HEK293 (cell line): Measurements from ENCODE around the gene CMC1.

Source experiments
- CTCF ChIA-PET: fragments of 350-600 bp; formaldehyde crosslinking; extraction: SDS; loops from one replicate; lab custom pipeline; 2021; ENCODE audit warnings: antibody characterized with exemption; lab: Yijun Ruan, JAX
- POLR2A ChIA-PET: fragments of 300-600 bp; formaldehyde crosslinking; extraction: SDS; loops from one replicate; lab custom pipeline; 2020; ENCODE audit warnings: antibody characterized with exemption, inconsistent platforms; lab: Yijun Ruan, JAX
- H3K27ac ChIP-seq: fragments of 200-500 bp; sonication (Bioruptor generic); 2 replicates; pipeline ENCODE4 v1.5.1; 2014; ENCODE audit warnings: low read depth, low read length, control low read depth, inconsistent platforms; ENCODE audit errors: extremely low read depth
- H3K36me3 ChIP-seq, 2 experiments: fragments of 200-500 bp in 1 of 2; sonication (Bioruptor generic) in 1 of 2; 1 replicate in 1 of 2; 2 replicates in 1 of 2; pipeline ENCODE4 v1.5.1; 2014 to 2017; ENCODE audit warnings: inconsistent platforms in 2 of 2, low read length in 2 of 2; ENCODE audit not compliant: control insufficient read depth in 2 of 2, insufficient read depth in 1 of 2
- H3K4me1 ChIP-seq: fragments of 200-500 bp; sonication (Bioruptor generic); 2 replicates; pipeline ENCODE4 v1.5.1; 2014; ENCODE audit warnings: mild to moderate bottlenecking, low read length, inconsistent platforms; ENCODE audit not compliant: control insufficient read depth, insufficient read depth
- H3K4me3 ChIP-seq: 2 replicates; pipeline ENCODE4 v1.5.1; 2011; ENCODE audit warnings: low read depth, mild to moderate bottlenecking, control low read depth, low read length, moderate library complexity
- H3K9me3 ChIP-seq: fragments of 200-500 bp; sonication (Bioruptor generic); 2 replicates; pipeline ENCODE4 v1.5.1; 2014; ENCODE audit warnings: low read depth, low read length, inconsistent platforms; ENCODE audit not compliant: control insufficient read depth, insufficient read depth
- ATF2 ChIP-seq: fragments of 450-650 bp; formaldehyde crosslinking; IDR thresholded peaks from 2 replicates; pipeline ENCODE4 v1.5.1; 2016; ENCODE audit warnings: missing biosample characterization, missing genetic modification characterization, low read depth
- BCL11B ChIP-seq: fragments of 450-650 bp; formaldehyde crosslinking; IDR thresholded peaks from 2 replicates; pipeline ENCODE4 v1.5.1; 2016; ENCODE audit warnings: low read depth, missing biosample characterization, missing genetic modification characterization
- HOXA7 ChIP-seq: sonication (generic); formaldehyde crosslinking; IDR thresholded peaks from 2 replicates; pipeline ENCODE4 v1.8.1; 2022; ENCODE audit warnings: missing genetic modification reagents, borderline replicate concordance
- SP2 ChIP-seq: fragments of 450-650 bp; formaldehyde crosslinking; IDR thresholded peaks from 2 replicates; pipeline ENCODE4 v1.5.1; 2016; ENCODE audit warnings: missing biosample characterization, missing genetic modification characterization
- TSHZ1 ChIP-seq: fragments of 450-650 bp; formaldehyde crosslinking; IDR thresholded peaks from 2 replicates; pipeline ENCODE4 v1.5.1; 2016; ENCODE audit warnings: missing biosample characterization, missing genetic modification characterization, borderline replicate concordance
- ZBTB21 ChIP-seq: fragments of 450-650 bp; formaldehyde crosslinking; IDR thresholded peaks from 2 replicates; pipeline ENCODE4 v1.5.1; 2017; ENCODE audit warnings: missing biosample characterization, missing genetic modification characterization
- ZBTB8A ChIP-seq: fragments of 450-650 bp; formaldehyde crosslinking; IDR thresholded peaks from 2 replicates; pipeline ENCODE4 v1.5.1; 2016; ENCODE audit warnings: missing biosample characterization, missing genetic modification characterization
- ZFP37 ChIP-seq: fragments of 450-650 bp; formaldehyde crosslinking; IDR thresholded peaks from 2 replicates; pipeline ENCODE4 v1.5.1; 2016; ENCODE audit warnings: missing biosample characterization, missing genetic modification characterization
- ZFP69B ChIP-seq: fragments of 450-650 bp; formaldehyde crosslinking; IDR thresholded peaks from 2 replicates; pipeline ENCODE4 v1.5.1; 2016; ENCODE audit warnings: missing biosample characterization, missing genetic modification characterization
- ZNF169 ChIP-seq: fragments of 450-650 bp; formaldehyde crosslinking; IDR thresholded peaks from 2 replicates; pipeline ENCODE4 v1.5.1; 2016; ENCODE audit warnings: missing biosample characterization, missing genetic modification characterization
- ZNF26 ChIP-seq: fragments of 450-650 bp; formaldehyde crosslinking; IDR thresholded peaks from 2 replicates; pipeline ENCODE4 v1.5.1; 2016; ENCODE audit warnings: missing biosample characterization, missing genetic modification characterization
- ZNF280C ChIP-seq: fragments of 450-650 bp; formaldehyde crosslinking; IDR thresholded peaks from 2 replicates; pipeline ENCODE4 v1.5.1; 2016; ENCODE audit warnings: missing biosample characterization, missing genetic modification characterization
- ZNF350 ChIP-seq: fragments of 450-650 bp; formaldehyde crosslinking; IDR thresholded peaks from 2 replicates; pipeline ENCODE4 v1.5.0; 2017; ENCODE audit warnings: missing biosample characterization, mild to moderate bottlenecking, missing genetic modification characterization
- ZNF366 ChIP-seq: fragments of 450-650 bp; formaldehyde crosslinking; conservative IDR thresholded peaks from 2 replicates; pipeline ENCODE4 v1.5.1; 2016; ENCODE audit warnings: missing biosample characterization, missing genetic modification characterization
- ZNF623 ChIP-seq: fragments of 450-650 bp; formaldehyde crosslinking; IDR thresholded peaks from 2 replicates; pipeline ENCODE4 v1.5.1; 2016; ENCODE audit warnings: missing biosample characterization, missing genetic modification characterization
- ZNF654 ChIP-seq: fragments of 450-650 bp; formaldehyde crosslinking; IDR thresholded peaks from 2 replicates; pipeline ENCODE4 v1.5.1; 2016; ENCODE audit warnings: low read depth, missing biosample characterization, missing genetic modification characterization
- ZNF664 ChIP-seq: fragments of 450-650 bp; formaldehyde crosslinking; IDR thresholded peaks from 2 replicates; pipeline ENCODE4 v1.5.1; 2016; ENCODE audit warnings: missing biosample characterization, missing genetic modification characterization
- ZNF792 ChIP-seq: fragments of 450-650 bp; formaldehyde crosslinking; IDR thresholded peaks from 2 replicates; pipeline ENCODE4 v1.5.1; 2016; ENCODE audit warnings: missing biosample characterization, missing genetic modification characterization
- ZNF830 ChIP-seq: fragments of 450-650 bp; IDR thresholded peaks from 2 replicates; pipeline ENCODE4 v1.5.0; 2018; ENCODE audit warnings: missing biosample characterization, missing genetic modification characterization, low read depth, mild to moderate bottlenecking, moderate library complexity
- TF ChIP-seq, protein P1 (sequence below): fragments of 450-650 bp; formaldehyde crosslinking; IDR thresholded peaks from 2 replicates; pipeline ENCODE4 v1.5.1; 2016; ENCODE audit warnings: missing biosample characterization, missing genetic modification characterization

Gene CMC1

DNA sequence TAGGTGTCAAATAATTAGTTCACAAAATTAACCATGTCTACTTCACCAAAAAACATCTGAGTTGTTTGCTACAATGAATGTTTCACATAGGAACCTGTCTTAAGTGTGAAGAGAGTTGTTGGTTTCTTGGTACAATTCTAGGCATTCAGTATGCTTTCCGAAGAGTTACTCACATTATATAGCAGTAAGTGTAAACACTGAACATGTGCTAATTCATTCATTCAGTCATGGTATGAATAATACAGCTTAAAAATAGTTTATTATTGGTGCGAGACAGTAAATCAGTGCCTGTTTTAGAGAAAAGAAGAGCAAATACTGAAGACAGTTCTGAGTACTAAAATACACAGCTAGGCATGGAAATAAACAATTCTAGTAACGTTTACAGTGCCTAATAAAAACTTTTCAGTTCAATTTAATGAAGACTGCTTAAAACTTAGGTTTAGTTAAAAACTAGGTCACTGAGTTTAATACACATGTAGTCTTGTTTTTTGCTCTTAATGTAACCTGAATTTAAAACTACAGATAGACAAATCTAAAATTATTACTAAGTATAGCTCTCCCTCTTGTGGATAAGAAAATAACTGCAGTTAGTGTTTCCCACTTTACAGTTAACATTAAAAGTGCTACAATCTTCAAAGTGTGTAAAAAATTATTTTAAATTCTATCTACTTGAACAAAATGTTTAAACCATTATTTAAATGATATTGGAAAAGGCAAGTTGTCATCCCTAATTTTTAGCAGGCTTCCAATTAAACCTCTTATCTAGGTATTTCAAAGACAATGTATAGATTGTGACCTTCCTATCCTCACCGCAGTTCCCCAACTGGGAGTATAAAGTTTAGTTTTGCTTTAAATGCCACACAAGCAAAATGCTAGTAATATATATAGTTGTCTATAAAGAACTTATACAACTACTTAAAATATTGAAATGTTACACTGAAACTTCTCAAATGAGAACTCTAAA lies 87.1 kb downstream of the CMC1 start:
- Histone ChIP-seq H3K4me3 (no peak overlapping the region), H3K27ac (no peak overlapping the region), H3K4me1 (no peaks in the 10 kb centered on the region), H3K36me3 (peaks cover 3 to 62% of the 10 kb centered on the region in 2 experiments; a peak in 1 of 3 replicates), H3K9me3 (no peaks in the 10 kb centered on the region)
- ChIA-PET POLR2A (no interaction called here), CTCF (interaction anchor here (0.7 to 3.1 kb wide), 6 partner anchors 11 to 861 kb away, joined by 3 to 16 read pairs (median 6); no protein-coding TSS in a partner anchor)
- TF ChIP-seq ZNF366 (tag by site-specific recombination) (no peak), ZNF830 (no peak), BCL11B (tag by site-specific recombination) (no peak), ZNF654 (peak; percentile 43)
- TF ChIP-seq, all 188 proteins: peak for 1

DNA sequence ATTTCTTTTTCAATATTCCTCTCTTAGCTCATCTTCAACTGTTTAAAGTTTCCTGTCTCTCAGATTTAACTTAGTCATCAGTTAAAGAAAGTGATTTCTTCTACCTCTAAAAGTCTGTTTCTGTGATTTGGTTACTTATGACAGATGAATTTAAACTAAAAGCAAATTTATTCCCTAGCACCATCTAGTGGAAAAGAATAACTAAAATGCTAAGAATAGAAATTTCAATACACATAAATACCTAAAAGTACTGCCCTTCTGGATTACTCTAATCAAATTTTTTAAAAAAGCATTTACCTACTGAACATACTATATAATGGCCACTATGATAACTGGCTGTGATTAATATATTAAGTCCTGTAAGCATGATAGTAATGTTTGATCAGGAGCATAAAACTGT lies 93.1 kb downstream of the CMC1 start:
- no peak overlapping the region for H3K27ac ChIP-seq
- no peak overlapping the region for H3K4me3 ChIP-seq
- no peaks in the 10 kb centered on the region for H3K4me1 ChIP-seq
- ChIA-PET POLR2A (no interaction called here), CTCF (interaction anchor here (2.2 kb wide), 1 partner anchor 10 kb away, joined by 11 read pairs; no protein-coding TSS in a partner anchor)
- H3K9me3 ChIP-seq, result no peaks in the 10 kb centered on the region
- peaks cover 0 to 73% of the 10 kb centered on the region in 2 experiments for H3K36me3 ChIP-seq
- TF ChIP-seq ZNF26 (tag by site-specific recombination) (no peak), SP2 (tag by site-specific recombination) (no peak), ZNF350 (tag by site-specific recombination) (no peak)
- TF ChIP-seq, protein P1, sequence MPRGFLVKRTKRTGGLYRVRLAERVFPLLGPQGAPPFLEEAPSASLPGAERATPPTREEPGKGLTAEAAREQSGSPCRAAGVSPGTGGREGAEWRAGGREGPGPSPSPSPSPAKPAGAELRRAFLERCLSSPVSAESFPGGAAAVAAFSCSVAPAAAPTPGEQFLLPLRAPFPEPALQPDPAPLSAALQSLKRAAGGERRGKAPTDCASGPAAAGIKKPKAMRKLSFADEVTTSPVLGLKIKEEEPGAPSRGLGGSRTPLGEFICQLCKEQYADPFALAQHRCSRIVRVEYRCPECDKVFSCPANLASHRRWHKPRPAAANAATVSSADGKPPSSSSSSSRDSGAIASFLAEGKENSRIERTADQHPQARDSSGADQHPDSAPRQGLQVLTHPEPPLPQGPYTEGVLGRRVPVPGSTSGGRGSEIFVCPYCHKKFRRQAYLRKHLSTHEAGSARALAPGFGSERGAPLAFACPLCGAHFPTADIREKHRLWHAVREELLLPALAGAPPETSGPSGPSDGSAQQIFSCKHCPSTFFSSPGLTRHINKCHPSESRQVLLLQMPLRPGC (tag by site-specific recombination), result no peak

GRCh38 chr3:28335246-28335645 lies 93.8 kb downstream of the CMC1 start:
- no peaks in the 10 kb centered on the region for H3K9me3 ChIP-seq
- ChIA-PET CTCF (interaction anchor here (0.6 to 1.2 kb wide), 2 partner anchors 862 to 868 kb away, joined by 3 to 5 read pairs; no protein-coding TSS in a partner anchor), POLR2A (no interaction called here)
- no peak overlapping the region for H3K4me3 ChIP-seq
- no peaks in the 10 kb centered on the region for H3K4me1 ChIP-seq
- H3K27ac ChIP-seq, result no peak overlapping the region
- peaks cover 0 to 77% of the 10 kb centered on the region in 2 experiments for H3K36me3 ChIP-seq
- TF ChIP-seq ZNF169, result no peak
- no peak for TF ChIP-seq ATF2
- TF ChIP-seq ZNF792 (tag by site-specific recombination), result no peak
- no peak for TF ChIP-seq ZFP69B (tag by site-specific recombination)
- no peak for TF ChIP-seq TSHZ1
- TF ChIP-seq ZBTB21 (tag by site-specific recombination), result no peak
- TF ChIP-seq ZNF280C (tag by site-specific recombination), result no peak
- no peak for TF ChIP-seq ZFP37 (tag by site-specific recombination)
- TF ChIP-seq HOXA7 (CRISPR knock-in tag), result no peak
- TF ChIP-seq ZBTB8A (tag by site-specific recombination), result no peak
- TF ChIP-seq ZNF664 (tag by site-specific recombination), result no peak
- TF ChIP-seq ZNF623 (tag by site-specific recombination), result no peak
